ENCODE measurements around the gene ADAMTS12.

DNA sequence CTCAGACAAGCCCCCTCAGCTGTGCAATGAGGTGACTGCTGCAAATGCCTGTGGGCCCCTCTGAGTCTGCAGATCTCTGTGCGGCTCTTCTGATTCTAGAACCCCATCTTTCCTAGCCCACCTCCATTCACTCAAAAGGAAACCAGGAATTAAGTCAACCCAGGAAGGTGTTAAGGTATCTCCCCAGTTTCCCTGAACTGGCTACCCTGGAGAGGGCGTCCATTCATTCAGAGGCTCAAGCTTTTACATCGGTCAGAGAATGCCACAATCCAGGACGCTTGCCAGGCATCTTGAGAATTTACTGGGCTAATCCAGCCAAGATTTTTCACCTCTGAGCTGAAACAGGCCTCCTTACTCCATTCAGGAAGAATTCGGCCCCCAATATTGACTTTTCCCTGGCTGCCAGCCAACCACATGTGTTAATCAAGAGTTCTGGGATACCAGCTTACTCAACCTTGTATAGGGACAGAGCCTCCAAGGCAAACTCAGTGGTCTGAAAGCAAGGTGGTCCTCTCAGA is 889 bp upstream of the ADAMTS12 start:
- TF ChIP-seq TAF1 (IDR thresholded peaks at IDR 0.05; ENCODE audit: low read depth) (no peak), EZH2 (IDR thresholded peaks at IDR 0.05; ENCODE audit: borderline replicate concordance, insufficient read depth, low read length, poor library complexity, severe bottlenecking) (no peak), RAD21 (conservative IDR thresholded peaks at IDR 0.05) (no peak), MXI1 (conservative IDR thresholded peaks at IDR 0.05; ENCODE audit: poor library complexity, severe bottlenecking) (no peak), EP300 (conservative IDR thresholded peaks at IDR 0.05; ENCODE audit: poor library complexity, severe bottlenecking) (no peak), POLR2AphosphoS5 (IDR thresholded peaks at IDR 0.05) (no peak)
- TF ChIP-seq, protein P1, sequence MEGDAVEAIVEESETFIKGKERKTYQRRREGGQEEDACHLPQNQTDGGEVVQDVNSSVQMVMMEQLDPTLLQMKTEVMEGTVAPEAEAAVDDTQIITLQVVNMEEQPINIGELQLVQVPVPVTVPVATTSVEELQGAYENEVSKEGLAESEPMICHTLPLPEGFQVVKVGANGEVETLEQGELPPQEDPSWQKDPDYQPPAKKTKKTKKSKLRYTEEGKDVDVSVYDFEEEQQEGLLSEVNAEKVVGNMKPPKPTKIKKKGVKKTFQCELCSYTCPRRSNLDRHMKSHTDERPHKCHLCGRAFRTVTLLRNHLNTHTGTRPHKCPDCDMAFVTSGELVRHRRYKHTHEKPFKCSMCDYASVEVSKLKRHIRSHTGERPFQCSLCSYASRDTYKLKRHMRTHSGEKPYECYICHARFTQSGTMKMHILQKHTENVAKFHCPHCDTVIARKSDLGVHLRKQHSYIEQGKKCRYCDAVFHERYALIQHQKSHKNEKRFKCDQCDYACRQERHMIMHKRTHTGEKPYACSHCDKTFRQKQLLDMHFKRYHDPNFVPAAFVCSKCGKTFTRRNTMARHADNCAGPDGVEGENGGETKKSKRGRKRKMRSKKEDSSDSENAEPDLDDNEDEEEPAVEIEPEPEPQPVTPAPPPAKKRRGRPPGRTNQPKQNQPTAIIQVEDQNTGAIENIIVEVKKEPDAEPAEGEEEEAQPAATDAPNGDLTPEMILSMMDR (IDR thresholded peaks at IDR 0.05; ENCODE audit: poor library complexity, severe bottlenecking): no peak

Measured in neural cell (in vitro differentiated cells).